GM18873 (cell line): ENCODE measurements around the gene PRKAG2.
"Not testable (repeated sequence)": the region's sequence is repeated elsewhere in the genome, so short reads cannot be mapped to it uniquely, and the experiment has no call there.

Experiments used
- ATAC-seq: cut with Tn5 transposase; IDR thresholded peaks from one replicate; pipeline ENCODE4 v1.9.1; 2021; ENCODE audit warnings: mild to moderate bottlenecking, moderate library complexity, moderate number of reproducible peaks; ENCODE audit not compliant: unreplicated experiment, low FRiP score

The PRKAG2 gene

DNA sequence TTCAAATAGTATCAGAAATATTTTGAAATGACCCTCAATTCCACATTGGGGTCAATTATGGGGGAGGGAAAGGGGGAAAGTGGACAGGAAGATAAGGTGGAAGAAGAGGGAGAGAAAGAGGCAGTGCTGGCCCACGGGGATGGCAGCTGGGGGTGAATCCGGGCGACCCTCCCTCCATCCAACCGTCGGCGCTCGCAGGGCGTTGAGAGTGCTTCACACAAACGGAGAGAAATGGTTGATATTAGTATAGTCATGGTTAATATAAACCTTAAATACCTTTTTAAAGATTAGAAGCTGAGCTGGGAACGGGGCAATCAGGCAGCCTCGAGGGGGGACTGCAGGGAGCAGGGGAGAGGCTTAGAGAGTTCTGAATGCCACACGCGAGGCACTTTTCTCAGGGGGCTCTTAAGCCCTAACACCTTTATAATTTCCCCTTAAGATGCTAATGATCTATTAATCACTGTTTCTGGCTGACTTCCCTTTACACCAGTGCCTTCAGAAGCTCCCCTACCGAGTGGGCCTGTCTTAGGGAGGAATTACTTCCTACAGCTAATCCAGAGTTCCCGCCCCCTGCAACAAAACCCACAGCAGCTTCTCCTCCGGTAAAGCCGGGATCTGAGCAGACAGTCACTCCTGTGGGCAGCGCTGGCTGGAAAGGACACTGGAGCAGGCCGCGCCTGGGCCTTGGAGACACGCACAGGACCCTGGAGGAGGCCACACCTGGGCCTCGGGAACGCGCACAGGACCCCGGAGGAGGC lies 39.5 kb downstream of the PRKAG2 start:
- ATAC-seq = no peak

DNA sequence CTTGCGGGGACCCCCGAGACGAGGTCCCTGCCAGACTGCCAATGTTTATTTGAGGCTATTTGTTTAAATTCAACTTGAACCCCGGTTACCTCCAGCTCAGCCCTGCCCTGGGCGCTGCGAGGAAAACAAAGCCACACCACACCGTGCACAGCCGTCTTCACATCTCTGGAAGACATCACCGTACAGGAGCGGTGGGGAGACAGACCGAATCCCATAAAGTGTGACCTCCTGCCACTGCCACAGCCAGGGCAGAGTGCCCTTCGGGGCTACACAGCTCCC lies 40.0 kb downstream of the PRKAG2 start:
- ATAC-seq = no peak

DNA sequence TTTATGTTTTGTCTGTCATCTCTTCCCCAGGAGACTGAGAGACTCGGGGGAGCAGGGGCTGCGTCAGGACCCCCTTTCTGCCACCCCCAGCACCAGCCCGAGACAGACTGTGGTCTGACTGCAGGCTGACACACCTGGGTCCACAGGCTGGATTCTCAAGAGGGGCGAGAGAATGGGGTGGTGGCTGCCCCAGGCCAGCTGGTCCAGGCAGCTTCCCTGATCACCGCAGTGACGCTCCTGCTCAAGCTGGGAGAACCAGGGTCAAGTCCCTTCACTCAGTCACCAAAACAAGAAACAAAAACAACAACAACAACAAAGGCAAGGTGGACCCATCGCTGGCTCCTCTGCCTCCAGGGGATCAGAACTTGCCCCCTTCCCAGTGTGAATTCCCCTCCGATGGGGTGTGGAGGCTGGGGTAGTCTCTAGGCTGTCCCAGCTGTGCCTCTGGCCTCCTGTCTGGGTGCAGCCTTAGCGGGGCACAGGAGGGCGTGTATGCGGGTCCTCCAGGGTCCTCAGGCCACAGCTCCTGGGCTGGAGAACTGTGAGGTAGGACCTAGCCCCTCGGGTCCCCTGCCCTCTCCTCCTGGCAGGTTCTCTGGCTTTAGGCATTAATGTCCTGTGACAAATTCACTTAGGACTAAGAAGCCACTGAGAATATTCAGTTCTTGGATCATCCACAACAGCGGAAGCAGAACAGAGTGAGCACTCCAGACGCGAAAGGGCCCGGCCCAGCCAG lies 40.6 kb downstream of the PRKAG2 start:
- ATAC-seq = no peak

DNA sequence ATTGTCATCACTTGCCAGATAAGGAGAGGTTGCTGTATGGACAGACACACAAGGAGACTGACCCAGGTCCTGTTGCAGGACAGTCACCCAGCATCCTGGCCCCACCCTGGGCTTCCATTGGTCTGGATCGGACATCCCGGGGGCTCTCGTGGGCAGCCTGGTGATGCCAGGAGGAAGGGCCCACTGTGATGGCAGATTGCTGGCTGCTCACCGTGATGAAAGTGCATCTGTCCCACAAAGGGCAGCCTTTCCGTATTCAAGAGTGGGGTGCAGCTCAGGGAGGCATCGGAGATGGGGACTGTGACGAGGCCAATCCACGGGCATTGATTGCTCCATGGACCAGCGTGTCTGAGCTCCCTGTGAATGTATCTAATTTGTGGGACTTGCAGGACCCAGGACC lies 41.3 kb downstream of the PRKAG2 start:
- ATAC-seq = no peak

DNA sequence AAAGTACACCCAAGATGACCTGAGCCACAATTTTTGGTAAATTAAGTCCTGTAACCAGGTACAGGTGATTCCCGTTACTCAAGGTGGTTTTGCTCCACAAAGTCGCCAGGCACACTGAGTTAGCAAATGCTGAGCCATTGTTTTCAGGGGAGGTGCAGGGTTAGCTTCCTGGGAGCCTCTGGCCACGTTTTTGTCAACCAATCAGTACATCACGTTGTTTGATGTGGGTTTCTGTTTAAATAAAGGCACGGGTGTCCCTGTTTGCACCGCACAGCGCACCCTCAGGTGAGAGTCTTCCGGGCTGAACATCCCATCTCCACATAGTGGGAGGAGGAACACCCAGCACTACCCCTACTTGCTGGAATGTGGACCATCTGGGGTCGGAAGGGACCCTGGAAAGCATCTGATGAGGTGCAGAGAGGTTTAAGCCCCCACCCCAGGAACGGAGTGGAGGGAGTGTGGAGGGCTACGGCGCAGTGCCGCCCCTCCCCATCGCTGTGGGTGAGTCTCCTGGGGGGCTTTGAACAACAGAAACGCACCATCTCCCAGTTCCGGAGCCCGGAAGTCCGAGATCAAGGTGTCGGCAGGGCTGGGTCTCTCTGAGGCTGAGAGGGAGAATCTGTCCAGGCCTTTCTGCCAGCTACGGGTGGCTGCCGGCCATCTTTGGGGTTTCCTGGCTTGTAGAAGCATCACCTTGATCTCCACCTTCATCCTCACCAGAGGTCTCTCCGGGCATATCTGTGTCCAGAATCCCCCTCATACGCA lies 42.5 kb downstream of the PRKAG2 start:
- no peak for ATAC-seq

DNA sequence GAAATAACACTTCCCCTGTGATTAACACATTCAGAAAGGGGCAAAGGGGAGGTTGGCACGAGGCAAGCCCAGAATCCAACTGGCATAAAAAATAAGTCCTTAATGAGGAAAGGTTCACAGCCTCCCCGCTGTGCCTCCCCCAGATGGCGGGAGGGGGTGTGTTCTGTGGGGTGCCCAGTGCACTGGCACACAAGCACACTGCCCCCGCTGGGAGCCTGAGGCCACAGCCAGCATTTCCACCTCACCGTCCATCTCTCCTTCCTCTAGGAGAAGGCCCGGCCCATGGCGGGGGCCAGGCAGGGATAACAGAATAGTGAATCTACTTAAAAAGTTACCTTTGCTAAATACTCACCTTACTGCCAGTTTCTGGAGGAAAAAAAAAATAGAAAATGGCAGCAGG lies 43.2 kb downstream of the PRKAG2 start:
- ATAC-seq = no peak

DNA sequence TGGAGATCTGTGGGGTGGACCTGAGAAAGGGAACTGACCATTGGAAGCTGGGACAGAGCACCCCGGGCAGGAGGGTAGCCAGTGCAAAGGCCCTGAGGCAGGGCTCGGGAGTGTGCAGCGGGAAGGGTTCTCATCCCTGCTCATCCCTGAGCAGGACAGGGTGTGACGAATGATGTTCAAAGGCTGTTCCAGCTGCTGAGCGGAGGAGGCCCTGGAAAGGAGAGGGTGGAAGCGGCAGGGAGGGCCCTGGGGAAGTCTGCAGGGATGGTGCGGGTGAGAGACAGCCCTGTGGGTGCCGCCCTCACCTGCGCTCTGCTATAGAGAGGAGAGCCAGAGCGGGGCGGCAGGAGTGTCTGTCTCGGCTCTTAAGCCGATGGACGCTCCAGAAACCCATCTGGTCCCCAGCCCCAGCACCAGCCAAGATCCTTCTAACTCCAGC lies 43.7 kb downstream of the PRKAG2 start:
- no peak for ATAC-seq

DNA sequence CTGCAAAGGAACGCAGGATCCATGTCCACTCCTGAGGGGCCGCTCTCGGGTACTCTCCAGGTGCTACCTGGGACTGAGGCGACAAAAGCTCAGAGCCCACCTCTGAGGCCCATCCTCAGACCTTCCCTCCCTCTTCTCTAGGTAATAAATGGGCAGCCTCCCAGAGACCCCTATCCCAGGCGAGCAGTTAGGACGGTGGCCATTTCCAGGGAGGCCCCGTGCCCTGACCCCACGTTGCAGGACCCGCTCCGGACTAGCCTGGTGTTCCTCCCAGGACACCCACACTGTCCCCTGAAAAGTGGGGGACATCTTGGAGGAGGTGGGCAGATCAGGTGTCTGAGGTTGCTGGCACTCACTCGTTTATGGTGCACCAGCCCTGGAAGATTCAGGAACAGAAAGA lies 44.3 kb downstream of the PRKAG2 start:
- no peak for ATAC-seq

DNA sequence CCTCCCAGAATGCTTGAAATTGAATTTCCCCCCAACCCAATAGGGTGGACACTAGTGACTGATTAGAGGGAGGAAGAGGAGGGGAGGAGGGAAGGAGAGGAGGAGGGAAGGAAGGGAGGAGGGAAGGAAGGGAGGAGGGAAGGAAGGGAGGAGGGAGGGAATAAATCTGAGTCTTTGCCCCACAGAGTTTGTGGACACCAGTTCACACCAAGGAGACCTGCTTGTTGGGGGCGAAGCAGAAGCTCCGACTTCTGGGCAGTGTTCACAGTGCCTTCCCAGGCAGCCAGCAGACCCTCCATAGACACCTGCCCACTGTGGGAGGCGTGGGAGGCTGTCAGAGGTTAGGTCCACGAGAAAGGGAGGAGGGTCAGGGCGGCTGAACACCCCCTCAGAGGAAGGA lies 44.8 kb downstream of the PRKAG2 start:
- ATAC-seq = no peak

DNA sequence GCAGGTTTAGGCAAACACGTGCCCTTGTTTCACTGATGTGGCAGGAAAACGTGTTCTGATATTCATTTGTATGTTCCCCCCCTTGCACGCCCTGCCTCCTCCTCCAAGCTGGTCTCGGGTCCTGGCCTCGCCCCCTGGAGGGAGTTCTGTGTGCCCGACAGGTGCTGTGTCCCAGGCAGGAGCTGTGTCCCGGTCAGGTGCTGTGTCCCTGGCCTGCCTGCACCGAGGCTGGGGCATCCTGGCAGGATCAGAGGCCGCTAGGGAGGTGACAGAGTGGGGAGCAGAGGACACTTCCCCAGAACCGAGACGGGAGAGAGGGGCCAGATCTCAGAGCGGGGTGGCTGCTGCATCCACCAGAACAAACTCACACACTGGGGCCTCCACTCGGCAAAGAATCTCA lies 45.3 kb downstream of the PRKAG2 start:
- ATAC-seq = no peak

DNA sequence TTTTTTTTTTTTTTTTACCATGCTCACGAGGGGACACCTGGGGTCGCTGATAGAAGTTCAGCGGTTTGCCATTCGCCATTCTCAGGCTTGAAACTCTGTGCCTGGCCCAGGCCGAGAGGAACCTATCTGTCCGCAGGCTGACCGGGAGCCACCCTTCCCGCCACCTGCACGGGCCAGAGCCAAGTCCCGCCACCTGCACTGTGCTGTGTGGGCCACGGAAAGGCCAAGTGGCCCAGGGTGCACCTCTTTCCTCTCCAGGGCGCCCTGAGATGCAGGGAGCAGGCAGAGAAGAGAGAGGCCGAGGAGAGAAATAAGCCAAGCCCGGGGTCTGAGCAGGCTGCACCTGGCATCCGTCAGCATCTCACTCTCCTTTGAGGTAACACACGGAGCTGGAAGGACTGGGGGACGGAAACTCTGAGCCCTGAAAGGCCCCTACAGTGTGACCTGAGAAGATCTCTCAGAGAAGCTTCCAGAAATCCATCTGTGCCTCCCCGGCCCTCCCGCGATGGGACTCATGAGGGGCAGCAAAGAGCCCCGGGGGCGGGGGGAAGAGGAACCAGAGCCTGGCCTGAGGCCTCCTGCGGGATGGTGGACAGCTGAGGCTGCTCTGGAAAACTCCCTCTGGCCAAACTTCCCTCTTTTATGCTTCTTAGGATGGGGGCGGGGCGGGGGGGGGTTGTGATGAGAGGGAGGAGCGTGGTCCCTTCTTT lies 46.6 kb downstream of the PRKAG2 start:
- no peak for ATAC-seq

DNA sequence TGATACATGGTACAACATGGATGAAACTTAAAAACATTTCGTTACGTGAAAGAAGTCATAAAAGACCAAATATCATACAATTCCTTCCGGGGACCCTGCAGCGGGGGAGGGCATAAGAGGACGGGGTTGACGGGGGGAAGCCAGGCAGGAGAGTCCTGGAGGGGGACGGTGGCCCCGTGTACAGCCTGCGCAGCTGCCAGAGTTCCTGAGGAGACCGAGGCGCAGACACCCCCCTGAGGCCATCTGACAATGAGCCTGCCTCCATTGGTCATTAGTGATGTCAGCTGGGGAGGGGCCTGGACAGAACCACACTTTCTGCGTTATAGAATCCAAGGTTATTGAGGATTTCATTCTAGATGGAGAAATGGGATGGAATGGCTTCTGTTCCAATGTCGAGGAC lies 47.2 kb downstream of the PRKAG2 start:
- no peak for ATAC-seq

DNA sequence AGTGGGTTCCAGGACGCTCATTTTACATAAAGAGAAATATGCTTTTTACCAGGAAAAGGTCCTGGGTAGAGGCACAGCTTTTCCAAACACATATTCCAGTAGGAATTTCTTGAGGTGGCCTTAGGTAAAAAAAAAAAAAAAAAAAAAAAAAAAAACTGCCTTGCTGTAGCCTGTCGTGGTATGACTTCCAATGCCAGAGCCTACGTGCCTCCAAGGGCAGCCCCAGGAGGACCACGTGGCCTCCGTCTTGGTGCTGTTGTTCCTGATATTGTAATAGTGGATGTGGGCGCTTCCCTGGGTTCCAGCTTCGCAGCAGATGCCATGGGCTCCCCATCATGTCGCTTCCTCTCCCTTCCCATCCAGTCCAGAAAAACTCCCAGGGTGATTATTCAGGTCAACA lies 49.3 kb downstream of the PRKAG2 start:
- no peak for ATAC-seq

DNA sequence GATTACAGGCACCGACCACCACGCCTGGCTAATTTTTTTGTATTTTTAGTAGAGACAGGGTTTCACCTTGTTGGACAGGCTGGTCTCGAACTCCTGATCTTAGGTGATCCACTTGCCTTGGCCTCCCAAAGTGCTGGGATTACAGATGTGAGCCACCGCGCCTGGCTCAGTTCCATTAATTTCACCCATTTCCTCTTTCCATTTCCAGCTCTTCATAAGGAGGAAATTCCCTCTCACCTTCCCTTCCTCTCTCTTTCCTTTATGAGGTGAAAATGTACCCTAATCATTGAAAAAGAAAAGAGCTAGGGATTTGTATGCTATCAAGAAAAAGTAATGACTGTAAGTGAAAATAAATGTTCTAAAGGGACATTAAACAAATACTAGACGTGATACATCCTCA lies 50.6 kb downstream of the PRKAG2 start:
- not testable (repeated sequence) for ATAC-seq

DNA sequence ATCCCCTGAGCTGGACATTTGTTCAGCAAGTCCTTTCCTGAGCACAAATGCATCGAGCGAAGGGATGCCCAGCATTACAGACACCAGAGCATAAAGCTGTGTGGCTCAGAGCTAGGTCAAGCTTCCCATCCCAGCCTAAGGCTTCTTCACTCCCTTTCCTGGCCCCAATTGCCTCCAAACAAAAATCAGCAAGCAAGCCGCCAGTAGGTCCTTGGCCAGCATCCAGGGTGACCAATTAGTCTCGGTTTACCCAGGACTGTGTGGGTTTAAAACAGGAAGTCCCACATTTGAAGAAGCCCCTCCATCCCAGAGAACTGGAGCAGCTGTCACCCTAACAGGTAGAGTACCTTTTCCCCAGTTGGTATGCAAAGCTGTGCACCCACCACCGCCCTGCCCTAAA lies 51.2 kb downstream of the PRKAG2 start:
- ATAC-seq = no peak

DNA sequence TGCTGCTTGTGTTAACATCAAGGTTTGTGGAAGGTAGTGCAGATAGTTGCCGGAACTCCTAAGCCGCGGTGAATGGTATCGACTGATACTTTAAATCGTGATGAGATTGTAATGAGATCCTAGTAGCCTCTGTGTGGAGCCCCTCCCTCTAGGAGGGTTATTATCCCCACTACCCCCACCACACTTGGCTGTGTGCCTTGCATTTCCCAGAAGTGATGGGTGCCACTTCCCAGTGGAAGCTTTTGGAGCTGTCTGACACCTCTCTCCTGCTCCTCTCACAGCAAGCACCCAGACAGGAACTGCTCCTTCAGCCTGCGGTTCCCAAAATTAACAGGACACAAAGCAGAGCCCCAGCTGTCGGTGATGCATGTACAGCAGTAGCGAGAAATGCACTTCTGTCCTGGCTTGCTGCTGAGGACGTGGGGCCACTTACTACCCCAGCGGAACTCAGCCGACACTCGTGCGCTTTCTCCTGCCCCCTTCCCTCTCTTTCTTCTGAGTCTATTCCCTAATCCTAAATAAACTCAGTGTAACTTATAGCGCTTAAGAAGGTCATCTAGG lies 52.5 kb downstream of the PRKAG2 start:
- no peak for ATAC-seq

DNA sequence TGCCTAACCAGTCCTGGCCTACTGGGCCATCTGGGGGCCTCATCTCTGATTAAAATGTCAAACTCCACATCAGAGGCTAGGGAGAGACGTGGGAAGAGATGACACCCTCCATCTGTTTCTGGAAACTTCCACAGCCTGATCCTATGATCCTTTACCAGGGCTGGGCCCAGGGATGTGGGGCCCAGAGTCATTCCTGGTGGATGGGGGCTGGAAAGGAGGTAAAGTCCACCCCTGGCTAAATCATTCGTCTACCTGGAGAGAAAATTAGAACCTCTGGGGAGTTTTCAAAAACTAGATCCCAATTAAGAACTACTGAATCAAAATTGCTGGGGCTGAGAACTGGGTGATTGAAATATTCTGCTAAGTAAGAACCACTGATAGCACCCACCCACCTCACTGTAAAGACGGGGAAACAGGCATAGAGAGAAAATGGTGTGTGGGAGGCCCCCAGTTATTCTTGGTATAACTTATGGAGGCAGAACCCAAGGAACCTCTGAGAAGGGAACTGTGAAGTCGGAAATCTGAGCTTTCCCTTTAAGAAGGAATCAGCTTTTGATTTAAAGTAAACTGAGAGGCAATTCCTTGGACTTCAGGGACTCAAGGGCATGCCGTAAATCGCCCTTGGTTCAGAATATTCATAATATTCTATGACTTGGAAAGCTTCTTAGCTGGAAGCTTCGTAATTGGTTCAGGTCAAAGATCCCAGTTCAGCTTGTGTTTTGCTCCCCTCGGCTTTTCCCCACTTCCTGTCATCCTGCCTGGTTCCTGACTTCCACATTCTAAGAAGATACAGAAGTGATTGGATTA lies 53.1 kb downstream of the PRKAG2 start:
- ATAC-seq = no peak

DNA sequence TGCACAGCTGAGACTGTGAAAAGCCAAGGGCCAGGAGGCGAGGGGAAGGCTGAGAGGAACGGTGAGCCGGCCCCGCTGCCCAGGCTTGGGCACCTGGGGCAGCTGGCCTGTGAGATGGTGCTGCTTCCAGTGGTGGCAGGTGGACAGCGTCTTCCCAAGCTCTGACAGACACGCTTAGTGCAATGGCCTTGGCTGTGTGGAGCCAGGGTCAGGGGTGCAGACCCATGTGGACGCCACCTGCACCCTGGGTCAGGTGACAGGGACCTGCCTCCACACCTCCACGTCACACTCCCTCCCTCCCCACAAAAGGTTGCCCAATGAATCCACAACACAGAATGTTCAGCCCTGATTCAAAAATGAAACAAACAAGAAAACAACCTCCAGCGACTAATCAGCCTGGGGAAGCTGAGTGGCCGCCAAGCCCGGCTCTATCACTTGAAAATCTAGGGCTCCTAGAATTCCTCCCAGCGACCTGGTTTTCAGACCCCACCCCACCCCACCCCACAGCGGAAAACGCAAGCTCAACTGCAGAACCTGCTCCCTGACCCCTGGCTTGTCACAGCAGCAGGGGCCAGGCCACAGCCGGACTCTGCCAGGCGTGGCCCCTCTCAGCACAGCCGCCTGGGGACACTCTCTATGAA lies 54.3 kb downstream of the PRKAG2 start:
- no peak for ATAC-seq

DNA sequence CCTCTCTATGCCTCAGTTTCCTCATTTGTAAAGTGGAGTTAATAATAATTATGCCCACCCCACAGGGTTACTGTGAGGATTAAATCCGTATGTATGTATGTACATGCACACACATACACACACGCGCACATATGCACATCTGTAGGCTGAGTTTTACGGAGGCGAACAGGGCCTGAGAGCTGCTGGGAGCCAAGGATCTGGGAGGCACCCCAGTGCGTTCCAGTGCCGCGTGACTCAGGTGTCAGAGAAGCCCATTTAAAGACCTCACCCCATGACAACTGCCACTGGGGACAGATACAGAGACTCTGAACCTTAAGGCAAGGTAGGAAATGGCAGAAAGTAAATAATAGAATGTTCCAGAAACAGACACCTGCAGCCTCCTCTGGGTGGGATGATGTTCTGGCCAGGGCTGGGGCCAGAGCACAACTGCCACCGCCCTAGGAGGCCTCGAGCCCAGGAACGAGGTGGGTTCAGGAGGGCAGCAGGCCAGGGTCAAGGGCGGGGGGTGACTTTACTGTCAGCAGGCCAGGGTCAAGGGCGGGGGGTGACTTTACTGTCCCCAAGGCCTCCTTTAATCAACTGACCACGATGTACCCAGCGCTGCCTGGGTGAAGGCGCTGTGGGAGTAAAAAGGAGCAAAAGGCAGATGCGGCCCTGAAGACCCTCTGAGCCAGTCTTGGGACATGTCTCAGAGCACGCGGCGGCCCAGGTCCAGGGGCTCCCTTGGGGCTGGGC lies 54.9 kb downstream of the PRKAG2 start:
- no peak for ATAC-seq
